MCF 10A (cell line): ENCODE measurements around the gene FADS1. TPM values are rescaled to one million over a fixed set of nuclear protein-coding genes. Genes with fewer than 3 reads are reported as not detected.
A peak's percentile ranks its signal among the peaks of the same experiment; 100 is the strongest.

Experiments
- BruUV-seq: library from RNA; stranded (reverse); fragments of 400-500 nt; replicated peaks from 2 replicates; lab custom pipeline; 2021; lab: Mats Ljungman, UMichigan
- CTCF ChIA-PET: fragments of 300-600 bp; sonication (Branson Sonifier 250); formaldehyde crosslinking; extraction: SDS; loops from one replicate; lab custom pipeline; 2021; ENCODE audit warnings: antibody characterized with exemption, inconsistent platforms; lab: Yijun Ruan, JAX
- POLR2A ChIA-PET: fragments of 300-600, 350-650 bp; sonication (Branson Sonifier 250); formaldehyde crosslinking; extraction: SDS; loops from one replicate; lab custom pipeline; 2020; ENCODE audit warnings: antibody characterized with exemption, inconsistent platforms; lab: Yijun Ruan, JAX
- DNase-seq: peaks from one replicate; pipeline ENCODE4 v3.0.0-alpha.2; 2018; ENCODE audit not compliant: unreplicated experiment
- H3K27ac Mint-ChIP-seq: one replicate; pipeline ENCODE4 v1.8.0; 2022; ENCODE audit warnings: mild to moderate bottlenecking, low read depth, mixed read lengths; ENCODE audit not compliant: unreplicated experiment
- H3K27me3 Mint-ChIP-seq: one replicate; pipeline ENCODE4 v1.8.0; 2022; ENCODE audit warnings: mixed read lengths; ENCODE audit not compliant: insufficient read depth, unreplicated experiment
- H3K36me3 Mint-ChIP-seq: one replicate; pipeline ENCODE4 v1.8.0; 2022; ENCODE audit warnings: mild to moderate bottlenecking, moderate library complexity, mixed read lengths; ENCODE audit not compliant: insufficient read depth, unreplicated experiment
- H3K4me1 Mint-ChIP-seq: one replicate; pipeline ENCODE4 v1.8.0; 2022; ENCODE audit warnings: mixed read lengths; ENCODE audit not compliant: insufficient read depth, unreplicated experiment
- H3K4me3 Mint-ChIP-seq: one replicate; pipeline ENCODE4 v1.8.0; 2022; ENCODE audit warnings: mild to moderate bottlenecking, moderate library complexity, mixed read lengths; ENCODE audit not compliant: unreplicated experiment
- H3K9me3 Mint-ChIP-seq: one replicate; pipeline ENCODE4 v1.8.0; 2022; ENCODE audit warnings: mixed read lengths; ENCODE audit not compliant: unreplicated experiment
- intact Hi-C: fragments of 100-400 bp; cut with micrococcal nuclease; formaldehyde crosslinking; loops from 2 replicates; pipeline ENCODE4 v1.14.1; 2022
- total RNA-seq: library from RNA; stranded (reverse); gene quantifications from 2 replicates; pipeline ENCODE4 v1.2.3, GENCODE V29; 2022
- TF ChIP-seq, protein P1 (sequence below): fragments of 200-600 bp; IDR thresholded peaks from one replicate; pipeline ENCODE4 v1.8.0; 2022; ENCODE audit warnings: antibody characterized with exemption, mild to moderate bottlenecking; ENCODE audit not compliant: unreplicated experiment

FADS1 gene
- total RNA-seq, 1 experiment from 2014 or later: 27.5 TPM

DNA sequence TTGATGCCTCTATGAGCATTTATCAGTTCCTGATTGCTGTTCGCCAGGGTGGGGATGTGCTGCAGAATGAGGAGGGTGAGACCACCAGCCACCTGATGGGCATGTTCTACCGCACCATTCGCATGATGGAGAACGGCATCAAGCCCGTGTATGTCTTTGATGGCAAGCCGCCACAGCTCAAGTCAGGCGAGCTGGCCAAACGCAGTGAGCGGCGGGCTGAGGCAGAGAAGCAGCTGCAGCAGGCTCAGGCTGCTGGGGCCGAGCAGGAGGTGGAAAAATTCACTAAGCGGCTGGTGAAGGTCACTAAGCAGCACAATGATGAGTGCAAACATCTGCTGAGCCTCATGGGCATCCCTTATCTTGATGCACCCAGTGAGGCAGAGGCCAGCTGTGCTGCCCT, 21.3 kb downstream of the FADS1 start:
- Mint-ChIP-seq H3K27me3 (no peaks in the 10 kb centered on the region), H3K27ac (no peak overlapping the region), H3K4me3 (no peak overlapping the region), H3K4me1 (peaks cover 6% of the 10 kb centered on the region), H3K9me3 (no peaks in the 10 kb centered on the region), H3K36me3 (peaks cover 17% of the 10 kb centered on the region)
- intact Hi-C loops: no loop called here
- TF ChIP-seq, protein P1, sequence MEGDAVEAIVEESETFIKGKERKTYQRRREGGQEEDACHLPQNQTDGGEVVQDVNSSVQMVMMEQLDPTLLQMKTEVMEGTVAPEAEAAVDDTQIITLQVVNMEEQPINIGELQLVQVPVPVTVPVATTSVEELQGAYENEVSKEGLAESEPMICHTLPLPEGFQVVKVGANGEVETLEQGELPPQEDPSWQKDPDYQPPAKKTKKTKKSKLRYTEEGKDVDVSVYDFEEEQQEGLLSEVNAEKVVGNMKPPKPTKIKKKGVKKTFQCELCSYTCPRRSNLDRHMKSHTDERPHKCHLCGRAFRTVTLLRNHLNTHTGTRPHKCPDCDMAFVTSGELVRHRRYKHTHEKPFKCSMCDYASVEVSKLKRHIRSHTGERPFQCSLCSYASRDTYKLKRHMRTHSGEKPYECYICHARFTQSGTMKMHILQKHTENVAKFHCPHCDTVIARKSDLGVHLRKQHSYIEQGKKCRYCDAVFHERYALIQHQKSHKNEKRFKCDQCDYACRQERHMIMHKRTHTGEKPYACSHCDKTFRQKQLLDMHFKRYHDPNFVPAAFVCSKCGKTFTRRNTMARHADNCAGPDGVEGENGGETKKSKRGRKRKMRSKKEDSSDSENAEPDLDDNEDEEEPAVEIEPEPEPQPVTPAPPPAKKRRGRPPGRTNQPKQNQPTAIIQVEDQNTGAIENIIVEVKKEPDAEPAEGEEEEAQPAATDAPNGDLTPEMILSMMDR: no peak
- DNase-seq: no peak
- BruUV-seq: no TSS peak
- POLR2A ChIA-PET: interaction anchor here (2.5 kb wide), 1 partner anchor 152 kb away, joined by 12 read pairs; no protein-coding TSS in a partner anchor
- CTCF ChIA-PET: interaction anchor here (0.6 to 12.8 kb wide), 16 partner anchors 9 to 312 kb away, joined by 3 to 148 read pairs (median 20); partner anchors contain the start of gene BEST1

DNA sequence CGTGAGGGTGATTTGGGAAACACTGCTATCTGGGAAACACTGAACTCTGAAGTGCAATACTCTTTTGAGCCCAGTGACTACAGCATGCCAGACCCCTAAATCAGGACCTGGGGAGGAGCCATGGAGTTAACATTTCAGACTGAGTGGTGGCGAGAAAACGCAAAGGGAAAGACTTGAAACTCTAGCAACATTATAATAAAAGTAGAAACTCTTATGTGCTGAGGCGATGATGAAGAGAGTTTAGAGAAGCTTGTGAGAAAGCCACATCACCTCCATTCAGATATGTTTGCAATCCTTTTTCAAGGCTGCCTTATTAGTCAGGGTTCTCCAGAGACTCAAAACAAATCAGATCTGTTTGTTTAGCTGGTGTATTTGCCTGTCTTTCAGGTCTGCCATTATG, 22.2 kb downstream of the FADS1 start:
- CTCF ChIA-PET: interaction anchor here (0.8 to 12.8 kb wide), 5 partner anchors 19 to 313 kb away, joined by 4 to 148 read pairs (median 18); no protein-coding TSS in a partner anchor
- DNase-seq: no peak
- no TSS peak for BruUV-seq
- TF ChIP-seq, protein P1: no peak
- Mint-ChIP-seq H3K9me3 (no peaks in the 10 kb centered on the region), H3K27me3 (no peaks in the 10 kb centered on the region), H3K27ac (no peak overlapping the region), H3K4me1 (peaks cover 8% of the 10 kb centered on the region), H3K4me3 (no peak overlapping the region), H3K36me3 (peaks cover 22% of the 10 kb centered on the region)
- POLR2A ChIA-PET: interaction anchor here (0.8 to 3.4 kb wide), 3 partner anchors 27 to 287 kb away, joined by 3 to 15 read pairs (median 11); partner anchors contain the start of gene FTH1
- intact Hi-C loops: no loop called here

- intact Hi-C loops: no loop called here
- ChIA-PET POLR2A (interaction anchor here (0.7 to 4.0 kb wide), 8 partner anchors 9 to 267 kb away, joined by 3 to 26 read pairs (median 7); partner anchors contain the start of genes FADS1 and FTH1), CTCF (interaction anchor here (0.9 to 12.8 kb wide), 9 partner anchors 24 to 315 kb away, joined by 3 to 148 read pairs (median 5); no protein-coding TSS in a partner anchor)
- Mint-ChIP-seq H3K4me1 (peaks cover 11% of the 10 kb centered on the region), H3K27ac (peak overlapping the region; percentile 98), H3K4me3 (peak overlapping the region; percentile 81), H3K36me3 (peaks cover 30% of the 10 kb centered on the region), H3K9me3 (no peaks in the 10 kb centered on the region), H3K27me3 (no peaks in the 10 kb centered on the region)
- DNase-seq: no peak
- TF ChIP-seq, protein P1: no peak
- BruUV-seq: no TSS peak
Measured at GRCh38 chr11:61793829-61794204, 23.0 kb downstream of the FADS1 start.

DNA sequence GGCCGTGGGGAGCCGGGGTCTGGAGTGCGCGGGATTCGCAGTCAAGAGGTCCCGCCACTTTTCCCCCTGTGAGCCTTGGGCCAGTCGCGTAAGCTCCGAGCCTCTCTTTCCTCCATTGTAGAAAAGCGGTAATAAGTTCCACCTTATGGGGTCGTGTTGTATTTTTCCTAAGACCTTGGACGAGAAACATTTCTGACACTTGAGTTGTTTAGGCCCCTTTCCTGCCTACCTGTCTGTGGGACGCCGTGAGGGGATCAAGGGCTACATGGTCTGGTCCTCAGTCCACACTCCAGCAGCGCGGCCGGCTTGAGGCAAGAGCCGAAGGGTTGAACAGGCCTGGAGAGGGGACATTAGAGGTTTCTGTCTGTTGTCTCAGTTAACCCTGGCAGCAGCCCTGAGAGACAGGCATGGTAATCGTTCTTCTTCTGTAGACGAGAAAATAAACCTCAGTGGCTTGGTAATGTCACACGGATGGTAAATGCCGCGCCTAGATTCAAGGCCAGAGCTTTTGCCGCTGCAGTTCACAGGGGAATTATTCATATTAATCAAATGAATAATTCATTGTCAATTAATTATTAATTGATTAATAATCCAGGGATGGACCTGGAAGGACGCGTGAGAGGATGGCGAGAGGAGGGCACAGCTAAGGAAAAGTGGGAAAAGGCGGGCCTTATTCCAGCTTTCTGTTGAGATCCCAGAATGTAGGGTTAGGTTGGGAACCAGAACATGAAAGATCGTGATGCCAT, 23.5 kb downstream of the FADS1 start:
- ChIA-PET CTCF (interaction anchor here (0.5 to 12.8 kb wide), 10 partner anchors 25 to 875 kb away, joined by 3 to 148 read pairs (median 5); no protein-coding TSS in a partner anchor), POLR2A (interaction anchor here (0.7 to 4.0 kb wide), 15 partner anchors 9 to 363 kb away, joined by 3 to 26 read pairs (median 4); partner anchors contain the start of genes BEST1, CPSF7, FADS1 and FTH1)
- peak overlapping the region; percentile 81 for H3K4me3 Mint-ChIP-seq
- no peak for DNase-seq
- no peaks in the 10 kb centered on the region for H3K27me3 Mint-ChIP-seq
- peaks cover 11% of the 10 kb centered on the region for H3K4me1 Mint-ChIP-seq
- peak overlapping the region; percentile 98 for H3K27ac Mint-ChIP-seq
- BruUV-seq: TSS peak; percentile 55
- no peaks in the 10 kb centered on the region for H3K9me3 Mint-ChIP-seq
- TF ChIP-seq, protein P1: no peak
- peaks cover 31% of the 10 kb centered on the region for H3K36me3 Mint-ChIP-seq
- intact Hi-C loops: no loop called here
